GM19025 (cell line): Measurements from ENCODE around the gene SPATA16.
"Not testable (repeated sequence)": the region's sequence is repeated elsewhere in the genome, so short reads cannot be mapped to it uniquely, and the experiment has no call there.

Experiments used
- ATAC-seq: cut with Tn5 transposase; IDR thresholded peaks from one replicate; pipeline ENCODE4 v1.9.1; 2021; ENCODE audit warnings: mild to moderate bottlenecking, low read depth, moderate library complexity; ENCODE audit not compliant: unreplicated experiment

Gene SPATA16

GRCh38 chr3:173065543-173065981, 75.5 kb downstream of the SPATA16 start:
- ATAC-seq = no peak

- no peak for ATAC-seq
Measured at GRCh38 chr3:173064631-173065030, 76.4 kb downstream of the SPATA16 start.

GRCh38 chr3:173058229-173058628, 82.8 kb downstream of the SPATA16 start:
- ATAC-seq = no peak

- no peak for ATAC-seq
Measured at GRCh38 chr3:173055228-173055933, 85.7 kb downstream of the SPATA16 start.

GRCh38 chr3:173049360-173049759, 91.7 kb downstream of the SPATA16 start:
- ATAC-seq = no peak

GRCh38 chr3:173045770-173046382, 95.2 kb downstream of the SPATA16 start:
- no peak for ATAC-seq

- no peak for ATAC-seq
Measured at GRCh38 chr3:173044998-173045397, 96.0 kb downstream of the SPATA16 start.

- no peak for ATAC-seq
Measured at GRCh38 chr3:173043757-173044156, 97.3 kb downstream of the SPATA16 start.

- no peak for ATAC-seq
Measured at GRCh38 chr3:173038484-173038871, 102.6 kb downstream of the SPATA16 start.

GRCh38 chr3:173037840-173038483, 103.1 kb downstream of the SPATA16 start:
- no peak for ATAC-seq

- ATAC-seq = no peak
Measured at GRCh38 chr3:173030273-173030672, 110.8 kb downstream of the SPATA16 start.

- no peak for ATAC-seq
Measured at GRCh38 chr3:173028351-173028750, 112.7 kb downstream of the SPATA16 start.

GRCh38 chr3:173027429-173027828, 113.6 kb downstream of the SPATA16 start:
- ATAC-seq = no peak

- ATAC-seq = no peak
Measured at GRCh38 chr3:173025941-173026340, 115.1 kb downstream of the SPATA16 start.

GRCh38 chr3:173021547-173022185, 119.4 kb downstream of the SPATA16 start:
- no peak for ATAC-seq

- not testable (repeated sequence) for ATAC-seq
Measured at GRCh38 chr3:173020128-173020527, 120.9 kb downstream of the SPATA16 start.

- no peak for ATAC-seq
Measured at GRCh38 chr3:173019378-173019777, 121.7 kb downstream of the SPATA16 start.

- no peak for ATAC-seq
Measured at GRCh38 chr3:173018758-173019157, 122.3 kb downstream of the SPATA16 start.

GRCh38 chr3:173013219-173013832, 127.7 kb downstream of the SPATA16 start:
- ATAC-seq = no peak

- ATAC-seq = no peak
Measured at GRCh38 chr3:173009410-173009809, 131.6 kb downstream of the SPATA16 start.

GRCh38 chr3:173008978-173009377, 132.1 kb downstream of the SPATA16 start:
- ATAC-seq = no peak
